ENCODE results near the gene ACP3.
"Not testable (repeated sequence)": the region's sequence is repeated elsewhere in the genome, so short reads cannot be mapped to it uniquely, and the experiment has no call there.

Gene ACP3

DNA sequence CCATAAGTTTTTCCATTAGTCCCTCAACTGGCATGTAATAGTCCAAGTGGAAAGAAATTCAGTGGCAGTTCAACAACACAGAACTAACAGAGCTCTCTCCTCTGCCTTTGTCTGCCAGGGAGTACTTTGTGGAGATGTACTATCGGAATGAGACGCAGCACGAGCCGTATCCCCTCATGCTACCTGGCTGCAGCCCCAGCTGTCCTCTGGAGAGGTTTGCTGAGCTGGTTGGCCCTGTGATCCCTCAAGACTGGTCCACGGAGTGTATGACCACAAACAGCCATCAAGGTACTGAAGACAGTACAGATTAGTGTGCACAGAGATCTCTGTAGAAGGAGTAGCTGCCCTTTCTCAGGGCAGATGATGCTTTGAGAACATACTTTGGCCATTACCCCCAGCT, 39.4 kb downstream of the ACP3 start:
- no peak for DNase-seq (ENCODE audit: low read depth in 1 of 2, low spot score in 1 of 2)

DNA sequence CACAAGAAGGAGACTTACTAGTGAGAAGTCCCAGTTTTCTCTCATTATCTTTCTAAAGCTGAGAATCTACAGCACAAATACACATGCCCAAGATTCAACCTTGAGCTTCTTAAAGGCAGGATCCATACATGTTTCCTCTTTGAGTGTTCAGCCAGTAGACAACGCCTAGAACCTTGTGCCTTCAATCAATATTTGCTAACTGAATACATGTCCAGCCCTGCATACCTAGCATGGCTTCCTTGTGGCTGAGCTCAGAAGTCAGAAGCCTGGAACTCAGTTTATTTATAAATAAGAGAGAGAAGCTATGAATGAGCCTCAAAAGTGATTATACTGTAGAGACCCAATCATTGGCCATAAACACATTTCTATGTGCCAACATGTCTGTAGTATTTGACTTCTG, 43.5 kb downstream of the ACP3 start:
- no peak for DNase-seq (ENCODE audit: low read depth in 1 of 2, low spot score in 1 of 2)

DNA sequence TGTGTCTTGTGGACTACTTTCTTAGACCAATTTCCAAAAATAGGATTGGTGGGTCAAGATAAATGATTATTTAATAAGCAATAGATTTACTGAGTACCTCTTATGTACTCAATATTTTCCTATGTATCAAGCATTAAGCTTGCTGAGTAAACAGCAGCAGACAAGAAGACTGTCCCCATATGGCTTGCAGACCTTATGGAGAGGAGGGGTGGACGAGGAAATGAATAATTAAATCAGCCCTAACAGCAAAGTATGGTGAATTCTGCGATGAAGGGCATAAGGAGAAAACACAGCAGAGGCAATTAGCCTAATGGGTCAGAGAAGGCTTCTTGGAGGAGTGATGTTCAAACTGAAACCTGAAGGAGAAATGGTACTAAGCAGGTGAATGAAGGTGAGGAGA, 45.1 kb downstream of the ACP3 start:
- no peak for DNase-seq (ENCODE audit: low read depth in 1 of 2, low spot score in 1 of 2)

DNA sequence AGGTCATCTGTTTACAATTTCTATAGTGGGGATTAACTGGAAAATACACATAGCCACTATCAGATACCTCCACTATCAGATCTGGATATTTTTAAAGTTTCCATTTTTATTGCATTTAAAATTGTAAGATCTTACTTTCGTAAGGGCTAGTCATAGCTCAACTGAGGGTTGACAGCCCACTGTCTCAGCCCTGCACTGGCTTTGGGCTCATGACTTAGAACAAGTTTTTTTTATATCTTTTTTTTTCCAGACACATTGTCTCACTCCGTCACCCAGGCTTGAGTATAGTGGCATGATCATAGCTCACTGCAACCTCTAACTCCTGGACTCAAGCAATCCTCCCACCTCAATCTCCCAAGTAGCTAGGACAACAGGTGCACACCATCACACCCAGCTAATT, 51.3 kb downstream of the ACP3 start:
- no peak for DNase-seq (ENCODE audit: low read depth in 1 of 2, low spot score in 1 of 2)

DNA sequence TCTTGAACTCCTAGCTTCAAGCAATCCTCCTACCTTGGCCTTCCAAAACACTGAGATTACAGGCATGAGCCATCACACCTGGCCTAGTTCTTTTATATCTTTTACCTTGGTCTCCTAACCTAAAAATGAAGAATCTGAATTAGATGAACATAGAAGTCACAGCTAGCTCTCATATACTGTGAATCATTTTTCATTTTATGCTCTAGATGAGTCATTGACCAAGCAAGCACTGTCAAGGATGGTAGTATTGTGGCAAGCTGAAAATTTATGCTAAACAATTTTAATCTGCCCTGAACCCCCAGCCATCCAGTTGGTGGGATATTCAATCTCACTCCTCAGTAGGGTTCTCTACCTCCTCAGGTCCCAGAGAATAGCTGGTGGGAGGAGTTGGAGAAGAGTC, 51.8 kb downstream of the ACP3 start:
- no peak for DNase-seq (ENCODE audit: low read depth in 1 of 2, low spot score in 1 of 2)

DNA sequence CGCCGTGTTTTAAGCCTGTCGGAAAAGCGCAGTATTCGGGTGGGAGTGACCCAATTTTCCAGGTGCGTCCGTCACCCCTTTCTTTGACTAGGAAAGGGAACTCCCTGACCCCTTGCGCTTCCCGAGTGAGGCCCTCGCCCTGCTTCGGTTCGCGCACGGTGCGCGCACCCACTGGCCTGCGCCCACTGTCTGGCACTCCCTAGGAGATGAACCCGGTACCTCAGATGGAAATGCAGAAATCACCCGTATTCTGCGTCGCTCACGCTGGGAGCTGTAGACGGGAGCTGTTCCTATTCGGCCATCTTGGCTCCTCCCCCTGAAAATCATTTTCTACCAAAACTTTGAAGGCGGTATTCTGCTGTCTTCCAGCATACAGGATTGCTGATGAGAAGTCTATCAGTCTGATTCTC, 59.7 kb downstream of the ACP3 start:
- DNase-seq (ENCODE audit: low read depth in 1 of 2, low spot score in 1 of 2), result not testable (repeated sequence)

DNA sequence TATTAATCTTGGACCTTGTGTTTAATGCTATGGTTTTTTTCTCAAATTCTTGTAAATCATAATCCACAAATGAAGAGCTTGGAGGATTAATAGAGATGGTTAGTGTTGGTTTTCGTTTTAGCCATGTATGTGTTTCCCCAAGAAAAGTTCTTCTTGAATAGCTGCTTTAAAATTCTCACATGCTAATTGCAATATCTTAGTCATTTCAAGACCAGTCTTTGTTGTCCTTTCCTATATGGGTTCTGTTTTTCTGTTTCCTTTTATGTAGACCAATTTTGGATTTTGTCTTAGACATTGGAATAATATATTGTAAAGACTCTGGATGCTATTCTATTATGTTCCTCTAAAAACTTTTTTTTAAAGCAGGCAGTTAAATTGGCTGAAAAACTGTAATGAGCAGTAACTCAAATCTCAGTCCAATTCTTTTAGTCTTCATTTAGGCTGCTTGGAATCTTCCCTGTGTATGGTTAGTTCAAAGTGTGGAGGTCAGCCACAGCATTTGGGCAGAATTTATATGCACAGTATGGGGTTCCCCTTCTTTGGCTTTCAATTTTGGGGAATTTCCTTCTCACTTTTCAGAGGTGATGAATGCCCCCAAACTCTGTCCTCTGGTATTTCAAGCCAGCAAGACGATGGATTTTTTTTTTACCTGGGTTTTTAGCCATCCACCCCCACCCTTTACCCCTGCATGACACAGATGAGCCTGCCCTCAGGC, 61.0 kb downstream of the ACP3 start:
- DNase-seq (ENCODE audit: low read depth in 1 of 2, low spot score in 1 of 2), result no peak

DNA sequence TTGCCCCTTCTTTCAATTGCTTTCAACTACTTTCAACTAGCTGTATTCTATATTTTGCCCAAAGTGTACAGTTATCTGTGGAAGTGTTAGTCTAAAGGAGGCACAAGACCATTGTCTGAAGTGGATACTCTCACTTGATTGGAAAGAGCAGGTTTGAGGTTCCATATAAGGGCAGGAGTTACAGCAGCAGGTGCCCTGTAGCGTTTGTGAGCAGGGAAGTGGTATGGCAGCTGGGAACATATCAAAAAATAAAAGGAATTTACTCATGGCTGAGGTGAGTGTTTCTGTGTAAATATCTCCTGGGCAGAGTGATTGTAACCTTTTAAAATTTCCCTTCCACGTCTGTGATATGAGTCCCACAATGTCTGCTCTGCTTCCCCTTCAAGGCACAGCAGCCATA, 61.6 kb downstream of the ACP3 start:
- no peak for DNase-seq (ENCODE audit: low read depth in 1 of 2, low spot score in 1 of 2)

DNA sequence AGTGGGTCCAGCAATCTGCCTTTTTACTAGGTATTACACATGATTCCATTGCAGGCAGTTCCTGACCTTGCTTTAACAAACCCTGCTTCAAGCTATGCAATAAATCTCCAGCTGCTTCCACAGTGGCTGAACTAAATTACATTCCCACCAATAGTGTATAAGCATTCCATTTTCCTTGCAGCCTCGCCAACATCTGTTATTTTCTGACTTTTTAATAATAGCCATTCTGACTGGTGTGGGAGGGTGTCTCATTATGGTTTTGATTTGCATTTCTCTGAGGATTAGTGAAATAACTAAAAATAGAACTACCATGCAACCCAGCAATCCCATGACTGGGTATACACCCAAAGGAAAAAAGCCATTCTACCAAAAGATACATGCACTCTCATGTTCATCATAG, 63.7 kb downstream of the ACP3 start:
- no peak for DNase-seq (ENCODE audit: low read depth in 1 of 2, low spot score in 1 of 2)

DNA sequence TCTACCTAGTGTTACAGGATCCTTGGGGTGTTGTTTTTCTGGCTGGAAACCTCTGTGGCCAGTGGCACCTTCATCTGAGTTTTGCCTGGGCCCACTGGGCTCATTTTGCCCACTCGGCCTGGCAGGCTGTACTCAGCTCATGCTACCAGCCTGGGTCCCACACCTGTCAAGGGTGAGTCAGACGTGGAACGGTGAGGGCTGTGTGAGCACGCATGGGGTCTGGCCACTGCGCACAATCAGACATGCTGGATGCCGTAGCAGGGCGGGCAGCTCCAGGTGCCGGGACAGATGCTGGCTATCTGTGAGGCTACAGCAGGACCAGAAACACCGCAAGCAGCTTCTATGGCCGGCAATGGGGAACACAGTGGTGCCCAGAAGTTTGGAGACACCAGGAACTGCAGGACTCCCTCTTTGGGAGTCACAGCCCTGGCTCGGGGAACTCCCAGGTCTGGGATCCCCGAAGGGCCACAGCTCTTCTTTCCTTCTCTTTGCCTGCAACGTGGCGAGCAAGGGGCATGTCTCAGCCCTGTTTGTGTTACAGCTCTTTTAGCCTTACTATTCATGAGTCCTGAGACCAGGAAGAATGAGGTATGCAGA, 64.2 kb downstream of the ACP3 start:
- DNase-seq (ENCODE audit: low read depth in 1 of 2, low spot score in 1 of 2), result no peak

DNA sequence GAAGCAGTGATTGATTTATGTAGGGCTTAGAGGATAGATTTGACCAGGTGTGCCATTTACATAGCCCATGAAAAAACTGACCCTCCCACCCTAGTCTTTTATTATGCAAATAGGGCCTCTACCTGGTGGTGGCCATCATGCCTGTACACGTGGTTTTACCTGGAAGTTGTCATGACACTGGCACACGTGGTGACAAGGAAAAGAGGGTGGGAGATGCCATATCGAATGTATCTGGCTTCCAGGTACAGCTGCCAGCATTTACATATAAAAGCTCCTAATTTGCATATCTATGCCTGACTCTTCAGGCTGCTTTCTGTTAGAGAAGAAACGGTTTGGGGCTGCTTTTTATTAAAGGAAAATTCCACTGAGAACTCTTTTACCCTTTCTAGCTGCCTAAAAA, 65.1 kb downstream of the ACP3 start:
- no peak for DNase-seq (ENCODE audit: low read depth in 1 of 2, low spot score in 1 of 2)

DNA sequence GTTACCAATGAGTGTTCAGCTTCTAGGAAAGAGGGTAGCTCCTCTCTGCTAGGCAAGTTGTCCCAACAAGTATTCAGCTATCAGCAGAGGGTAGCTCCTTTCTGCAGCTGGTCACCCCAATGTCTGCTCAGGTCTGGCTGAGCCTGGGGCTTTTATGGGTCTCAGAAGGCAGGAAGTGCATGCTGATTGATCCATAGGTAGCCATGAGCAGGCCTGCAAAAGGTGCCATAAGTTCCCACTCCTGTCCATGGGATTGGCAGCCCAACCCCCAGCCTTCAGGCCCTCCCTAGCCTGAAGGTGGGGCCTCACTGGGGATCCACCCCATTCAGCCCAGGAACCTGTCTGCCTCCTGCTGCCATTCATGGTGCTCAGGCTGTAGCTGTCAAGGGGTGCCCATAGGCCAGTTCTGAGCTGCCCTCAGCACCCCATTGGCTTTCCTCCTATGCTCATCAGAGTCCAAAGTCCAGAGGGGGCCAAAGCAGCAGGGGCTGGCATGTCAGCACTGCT, 65.5 kb downstream of the ACP3 start:
- no peak for DNase-seq (ENCODE audit: low read depth in 1 of 2, low spot score in 1 of 2)

DNA sequence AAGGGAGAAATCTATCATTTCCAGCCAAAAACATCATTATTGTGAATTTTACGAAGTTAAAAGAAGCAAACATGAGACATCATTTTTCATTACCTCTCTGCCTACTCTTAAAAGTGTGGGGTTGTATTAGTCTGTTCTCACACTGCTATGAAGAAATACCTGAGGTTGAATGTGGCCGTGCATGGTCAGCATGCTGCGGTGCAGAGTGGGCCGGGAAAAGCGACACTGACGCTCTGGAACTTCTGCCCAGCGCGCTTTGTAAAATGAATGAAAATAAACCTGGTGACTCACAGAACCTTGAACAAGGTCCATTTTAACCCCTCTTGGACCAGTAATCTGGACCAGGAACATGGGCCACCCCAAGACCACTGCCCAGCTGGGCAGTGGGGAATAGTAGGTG, 69.1 kb downstream of the ACP3 start:
- no peak for DNase-seq (ENCODE audit: low read depth in 1 of 2, low spot score in 1 of 2)

DNA sequence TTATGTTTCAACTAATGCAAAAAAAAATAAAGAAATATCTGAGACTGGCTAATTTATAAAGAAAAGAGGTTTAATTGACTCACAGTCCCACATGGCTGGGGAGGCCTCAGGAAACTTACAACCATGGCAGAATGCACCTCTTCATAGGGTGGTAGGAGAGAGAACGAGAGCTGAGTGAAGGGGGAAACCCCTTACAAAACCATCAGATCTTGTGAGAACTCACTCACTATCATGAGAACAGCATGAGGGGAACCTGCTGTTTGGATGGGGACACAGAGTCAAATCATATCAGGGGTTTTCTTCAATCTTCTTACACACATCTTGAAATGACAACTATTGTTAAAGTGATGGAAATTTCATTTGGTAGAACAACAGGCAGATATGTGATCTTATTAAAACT, 75.5 kb downstream of the ACP3 start:
- DNase-seq (ENCODE audit: low read depth in 1 of 2, low spot score in 1 of 2), result not testable (repeated sequence)

DNA sequence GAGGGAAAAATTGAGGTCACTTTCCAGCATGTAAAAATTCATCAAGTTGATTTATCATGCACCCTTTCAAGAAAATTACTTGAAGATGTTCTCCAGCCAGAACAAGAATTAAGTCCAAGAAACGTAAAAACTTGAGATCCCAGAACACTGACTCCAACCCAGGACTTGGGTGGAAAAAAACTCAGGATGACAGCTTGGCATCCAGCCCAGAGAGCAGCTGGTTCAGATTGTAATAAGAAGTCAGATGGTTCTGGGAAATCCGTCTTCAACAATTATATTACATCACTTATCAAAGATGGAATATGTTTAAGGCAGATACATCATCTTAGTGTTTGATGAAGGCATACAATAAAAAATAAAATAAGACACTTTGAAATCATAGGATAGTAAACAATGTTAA, 77.1 kb downstream of the ACP3 start:
- DNase-seq (ENCODE audit: low read depth in 1 of 2, low spot score in 1 of 2), result no peak

DNA sequence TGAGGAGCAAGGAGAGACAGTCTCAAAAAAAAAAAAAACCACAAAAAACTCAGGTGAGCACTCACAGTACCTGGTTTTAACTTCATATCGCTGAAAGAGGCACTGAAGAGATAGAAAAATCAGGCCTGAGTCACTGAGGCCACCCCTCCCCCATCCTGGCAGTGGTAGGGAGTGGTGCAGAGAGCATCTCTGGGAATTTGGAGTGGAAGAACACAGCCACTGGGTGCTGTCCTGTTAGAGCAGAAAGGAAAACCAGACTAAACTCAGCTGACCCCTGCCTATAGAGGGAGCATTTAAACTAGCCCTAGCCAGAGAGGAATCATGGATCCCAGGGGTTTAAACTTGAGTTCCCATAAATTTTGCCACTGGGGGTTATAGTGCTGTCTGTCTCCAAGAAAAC, 77.9 kb downstream of the ACP3 start:
- DNase-seq (ENCODE audit: low read depth in 1 of 2, low spot score in 1 of 2), result no peak

DNA sequence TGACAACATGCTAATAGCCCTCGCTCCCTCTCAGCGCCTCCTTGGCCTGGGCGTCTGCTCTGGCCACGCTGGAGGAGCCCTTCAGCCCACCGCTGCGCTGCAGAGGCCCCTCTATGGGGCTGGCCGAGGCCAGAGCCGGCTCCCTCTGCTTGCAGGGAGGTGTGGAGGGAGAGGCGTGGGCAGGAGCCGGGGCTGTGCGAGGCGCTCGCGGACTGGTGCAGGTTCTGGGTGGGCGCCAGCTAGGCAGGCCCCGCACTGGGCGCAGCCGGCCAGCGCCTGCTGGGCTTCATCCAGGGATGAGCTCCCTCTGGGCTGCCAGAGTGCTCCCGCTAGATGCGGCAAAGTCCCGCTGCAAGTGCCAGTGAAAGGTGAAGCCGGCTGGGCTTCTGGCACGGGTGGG, 79.0 kb downstream of the ACP3 start:
- no peak for DNase-seq (ENCODE audit: low read depth in 1 of 2, low spot score in 1 of 2)

DNA sequence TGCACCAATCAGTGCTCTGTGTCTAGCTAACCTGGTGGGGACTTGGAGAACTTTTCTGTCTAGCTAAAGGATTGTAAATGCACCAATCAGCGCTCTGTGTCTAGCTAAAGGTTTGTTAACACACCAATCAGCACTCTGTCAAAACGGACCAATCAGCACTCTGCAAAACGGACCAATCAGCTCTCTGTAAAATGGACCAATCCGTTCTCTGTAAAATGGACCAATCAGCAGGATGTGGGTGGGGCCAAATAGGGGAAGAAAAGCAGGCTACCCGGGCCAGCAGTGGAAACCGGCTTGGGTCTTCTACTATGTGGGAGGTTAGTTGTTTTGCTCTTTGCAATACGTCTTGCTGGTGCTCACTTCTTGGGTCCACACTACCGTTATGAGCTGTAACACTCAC, 79.6 kb downstream of the ACP3 start:
- not testable (repeated sequence) for DNase-seq (ENCODE audit: low read depth in 1 of 2, low spot score in 1 of 2)

DNA sequence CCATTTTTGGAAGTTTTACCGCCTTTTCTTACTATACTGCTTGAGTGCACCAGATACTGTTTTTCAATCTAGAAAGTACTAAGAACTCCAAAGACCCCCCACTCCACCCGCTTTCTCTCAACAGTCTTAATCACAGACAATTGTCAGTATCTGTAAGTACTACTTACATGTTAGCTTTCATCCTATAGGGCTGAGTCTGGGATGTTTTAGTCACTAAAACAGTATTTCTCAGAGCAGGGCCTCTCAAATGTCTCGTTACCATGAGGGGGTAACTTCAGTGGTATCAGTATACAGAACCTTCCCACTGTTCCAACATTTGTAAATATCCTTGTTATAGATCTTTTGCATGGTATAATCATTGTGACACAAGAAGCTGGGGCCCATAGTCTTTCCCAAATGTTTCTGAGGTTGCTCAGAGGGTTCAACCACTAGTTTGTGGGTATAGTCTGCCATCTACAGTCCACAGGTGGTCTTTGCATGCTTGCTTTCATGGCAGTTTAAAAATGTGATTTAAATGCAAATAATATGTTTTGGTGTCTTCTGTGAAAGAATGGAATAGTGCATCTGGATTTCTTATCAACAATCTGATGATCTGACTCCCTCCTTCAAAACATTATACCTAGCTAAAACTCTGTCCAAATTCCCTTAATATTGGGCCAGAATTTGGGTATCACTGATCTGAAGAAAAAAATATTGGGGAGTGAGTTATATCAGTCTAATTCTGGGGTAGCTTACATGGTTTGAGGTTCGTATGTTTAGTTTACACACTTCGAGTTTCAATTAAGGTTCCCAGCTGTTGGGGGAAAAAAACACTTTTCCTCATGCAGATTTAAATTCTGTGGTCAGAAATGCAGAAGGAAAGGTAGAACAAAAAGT, 82.1 kb downstream of the ACP3 start:
- no peak for DNase-seq (ENCODE audit: low read depth in 1 of 2, low spot score in 1 of 2)

DNA sequence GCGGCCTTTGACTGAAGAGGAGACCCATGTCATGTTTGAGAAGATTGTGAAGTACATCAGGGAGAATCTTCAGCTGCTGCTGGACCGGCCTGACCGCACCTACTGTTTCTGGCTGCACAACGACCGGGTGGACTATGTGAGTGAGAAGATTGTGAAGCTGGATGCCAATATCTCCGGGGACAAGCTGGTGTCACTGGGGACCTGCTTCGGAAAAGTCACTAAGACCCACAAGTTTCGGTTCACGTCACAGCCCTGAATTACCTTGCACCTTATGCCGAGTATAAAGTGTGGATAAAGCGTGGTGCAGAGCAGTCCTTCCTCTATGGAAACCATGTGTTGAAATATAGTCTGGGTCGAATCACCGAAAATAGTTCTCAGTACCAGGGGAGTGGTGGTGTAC, 84.0 kb downstream of the ACP3 start:
- no peak for DNase-seq (ENCODE audit: low read depth in 1 of 2, low spot score in 1 of 2)

DNA sequence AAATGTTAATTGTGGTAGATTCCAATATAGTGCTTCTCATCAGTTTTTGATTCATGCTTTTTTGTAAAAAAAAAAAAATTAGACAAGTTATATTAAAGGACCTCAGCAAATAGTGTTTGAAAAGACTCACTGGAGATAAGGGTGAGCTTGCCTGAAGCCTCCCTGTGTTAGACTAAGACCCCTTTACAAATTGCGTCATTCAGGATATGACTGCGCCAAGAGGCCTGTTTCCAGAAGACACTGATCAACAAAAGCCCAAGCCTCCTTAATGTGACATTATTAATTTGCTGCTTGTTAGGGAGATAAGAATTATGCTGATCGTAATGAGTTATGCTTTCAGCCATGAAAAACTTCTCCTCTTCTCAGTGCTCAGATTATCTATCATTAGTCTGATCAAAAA, 87.1 kb downstream of the ACP3 start:
- no peak for DNase-seq (ENCODE audit: low read depth in 1 of 2, low spot score in 1 of 2)

DNA sequence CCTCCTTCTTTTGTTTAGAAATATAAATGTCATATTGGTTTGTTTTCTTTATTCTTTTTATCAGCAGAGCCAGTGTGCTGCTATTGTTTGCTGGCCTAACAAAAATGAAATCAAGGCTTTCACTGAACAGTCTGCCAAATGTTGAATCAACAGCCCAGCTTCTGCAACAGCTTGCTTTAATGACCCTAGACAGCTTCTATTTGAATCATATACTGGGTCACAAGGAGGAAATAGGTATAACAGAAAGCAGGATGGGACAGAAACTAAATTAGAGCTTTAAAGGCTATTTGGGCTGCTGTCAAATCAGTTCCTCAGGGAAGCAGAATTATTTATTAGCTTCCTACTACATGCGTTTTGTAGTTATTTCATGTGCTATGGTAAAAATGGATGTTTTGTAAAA, 88.0 kb downstream of the ACP3 start:
- DNase-seq (ENCODE audit: low read depth in 1 of 2, low spot score in 1 of 2), result no peak

All from stimulated activated CD4-positive, alpha-beta T cell treated with anti-CD3 and anti-CD28 coated beads, Interleukin-15, amount 100 ng/mL, for 1 hour (primary cell).